ENCODE data around the gene KCNQ2.

Gene KCNQ2

GRCh38 chr20:63472862-63473390, 471 bp upstream of the KCNQ2 start:
- in situ Hi-C loops (cut with MboI; ENCODE audit: low sequenced_read_pairs) = no loop called here

GRCh38 chr20:63471717-63471980, 806 bp downstream of the KCNQ2 start:
- in situ Hi-C loops (cut with MboI; ENCODE audit: low sequenced_read_pairs) = no loop called here

GRCh38 chr20:63471002-63471716, 1.3 kb downstream of the KCNQ2 start:
- in situ Hi-C loops (cut with MboI; ENCODE audit: low sequenced_read_pairs) = no loop called here

- in situ Hi-C loops (cut with MboI; ENCODE audit: low sequenced_read_pairs) = no loop called here
Measured at GRCh38 chr20:63470410-63470809, 2.0 kb downstream of the KCNQ2 start.

- in situ Hi-C loops (cut with MboI; ENCODE audit: low sequenced_read_pairs) = no loop called here
Measured at GRCh38 chr20:63469713-63470101, 2.7 kb downstream of the KCNQ2 start.

- in situ Hi-C loops (cut with MboI; ENCODE audit: low sequenced_read_pairs) = no loop called here
Measured at GRCh38 chr20:63469019-63469712, 3.3 kb downstream of the KCNQ2 start.

GRCh38 chr20:63468421-63468820, 4.0 kb downstream of the KCNQ2 start:
- in situ Hi-C loops (cut with MboI; ENCODE audit: low sequenced_read_pairs) = no loop called here

- in situ Hi-C loops (cut with MboI; ENCODE audit: low sequenced_read_pairs) = no loop called here
Measured at GRCh38 chr20:63467294-63468083, 5.0 kb downstream of the KCNQ2 start.

- in situ Hi-C loops (cut with MboI; ENCODE audit: low sequenced_read_pairs) = no loop called here
Measured at GRCh38 chr20:63466861-63467260, 5.6 kb downstream of the KCNQ2 start.

- in situ Hi-C loops (cut with MboI; ENCODE audit: low sequenced_read_pairs) = no loop called here
Measured at GRCh38 chr20:63466250-63466825, 6.1 kb downstream of the KCNQ2 start.

GRCh38 chr20:63465380-63466249, 6.8 kb downstream of the KCNQ2 start:
- in situ Hi-C loops (cut with MboI; ENCODE audit: low sequenced_read_pairs) = no loop called here

GRCh38 chr20:63464289-63464635, 8.2 kb downstream of the KCNQ2 start:
- in situ Hi-C loops (cut with MboI; ENCODE audit: low sequenced_read_pairs) = no loop called here

- in situ Hi-C loops (cut with MboI; ENCODE audit: low sequenced_read_pairs) = no loop called here
Measured at GRCh38 chr20:63463400-63464288, 8.8 kb downstream of the KCNQ2 start.

- in situ Hi-C loops (cut with MboI; ENCODE audit: low sequenced_read_pairs) = no loop called here
Measured at GRCh38 chr20:63462244-63462643, 10.2 kb downstream of the KCNQ2 start.

- in situ Hi-C loops (cut with MboI; ENCODE audit: low sequenced_read_pairs) = no loop called here
Measured at GRCh38 chr20:63461104-63461763, 11.2 kb downstream of the KCNQ2 start.

GRCh38 chr20:63459070-63459380, 13.4 kb downstream of the KCNQ2 start:
- in situ Hi-C loops (cut with MboI; ENCODE audit: low sequenced_read_pairs) = no loop called here

GRCh38 chr20:63458170-63459069, 14.0 kb downstream of the KCNQ2 start:
- in situ Hi-C loops (cut with MboI; ENCODE audit: low sequenced_read_pairs) = no loop called here

GRCh38 chr20:63457737-63458136, 14.7 kb downstream of the KCNQ2 start:
- in situ Hi-C loops (cut with MboI; ENCODE audit: low sequenced_read_pairs) = no loop called here

All from HL-60/S4 treated with phorbol 12-myristate 13-acetate at 8.2 ng/mL for 4 days and 3 days (cell line).